HEK293 (cell line): Measurements from ENCODE around the gene CCDC92.
A peak's percentile ranks its signal among the peaks of the same experiment; 100 is the strongest.

Experiments used
- ATF2 ChIP-seq: fragments of 450-650 bp; formaldehyde crosslinking; IDR thresholded peaks from 2 replicates; pipeline ENCODE4 v1.5.1; 2016; ENCODE audit warnings: missing biosample characterization, missing genetic modification characterization, low read depth
- CTCF ChIP-seq: fragments of 450-650 bp; formaldehyde crosslinking; IDR thresholded peaks from 2 replicates; pipeline ENCODE4 v1.5.1; 2016; ENCODE audit warnings: missing biosample characterization, missing genetic modification characterization
- GLIS1 ChIP-seq: fragments of 450-650 bp; formaldehyde crosslinking; IDR thresholded peaks from 2 replicates; pipeline ENCODE4 v1.5.1; 2016; ENCODE audit warnings: missing biosample characterization, missing genetic modification characterization
- IKZF3 ChIP-seq: fragments of 450-650 bp; IDR thresholded peaks from 2 replicates; pipeline ENCODE4 v1.5.0; 2018; ENCODE audit warnings: missing biosample characterization, mild to moderate bottlenecking, missing genetic modification characterization, moderate library complexity
- INSM2 ChIP-seq: fragments of 450-650 bp; formaldehyde crosslinking; IDR thresholded peaks from 2 replicates; pipeline ENCODE4 v1.5.1; 2016; ENCODE audit warnings: missing biosample characterization, missing genetic modification characterization
- KLF9 ChIP-seq: fragments of 450-650 bp; formaldehyde crosslinking; IDR thresholded peaks from 2 replicates; pipeline ENCODE4 v1.5.1; 2016; ENCODE audit warnings: missing biosample characterization, missing genetic modification characterization, low read depth
- SCRT2 ChIP-seq: fragments of 450-650 bp; formaldehyde crosslinking; IDR thresholded peaks from 2 replicates; pipeline ENCODE4 v1.5.1; 2016; ENCODE audit warnings: missing biosample characterization, missing genetic modification characterization
- SETDB1 ChIP-seq: IDR thresholded peaks from one replicate; pipeline ENCODE4 v1.6.1; 2017; ENCODE audit warnings: mild to moderate bottlenecking, low read length, moderate library complexity, mixed read lengths; ENCODE audit not compliant: insufficient read length
- SP7 ChIP-seq: fragments of 450-650 bp; formaldehyde crosslinking; IDR thresholded peaks from 2 replicates; pipeline ENCODE4 v1.5.1; 2016; ENCODE audit warnings: missing biosample characterization, missing genetic modification characterization
- ZBTB10 ChIP-seq: fragments of 450-650 bp; formaldehyde crosslinking; IDR thresholded peaks from 2 replicates; pipeline ENCODE4 v1.5.1; 2016; ENCODE audit warnings: missing biosample characterization, missing genetic modification characterization
- ZBTB17 ChIP-seq: fragments of 450-650 bp; formaldehyde crosslinking; IDR thresholded peaks from 2 replicates; pipeline ENCODE4 v1.5.1; 2016; ENCODE audit warnings: missing biosample characterization, missing genetic modification characterization
- ZBTB26 ChIP-seq: fragments of 450-650 bp; formaldehyde crosslinking; optimal IDR thresholded peaks from 2 replicates; pipeline ENCODE3; 2016; ENCODE audit warnings: missing biosample characterization, mild to moderate bottlenecking, missing genetic modification characterization
- ZBTB48 ChIP-seq: fragments of 450-650 bp; formaldehyde crosslinking; IDR thresholded peaks from 2 replicates; pipeline ENCODE4 v1.5.1; 2016; ENCODE audit warnings: missing biosample characterization, missing genetic modification characterization
- ZBTB7A ChIP-seq: fragments of 450-650 bp; formaldehyde crosslinking; IDR thresholded peaks from 2 replicates; pipeline ENCODE4 v1.5.1; 2016; ENCODE audit warnings: low read depth, missing biosample characterization, missing genetic modification characterization
- ZEB2 ChIP-seq: fragments of 450-650 bp; formaldehyde crosslinking; IDR thresholded peaks from 2 replicates; pipeline ENCODE4 v1.5.1; 2016; ENCODE audit warnings: missing biosample characterization, missing genetic modification characterization
- ZNF114 ChIP-seq: fragments of 450-650 bp; formaldehyde crosslinking; IDR thresholded peaks from 2 replicates; pipeline ENCODE4 v1.5.0; 2017; ENCODE audit warnings: missing biosample characterization, missing genetic modification characterization
- ZNF121 ChIP-seq: fragments of 450-650 bp; formaldehyde crosslinking; IDR thresholded peaks from 2 replicates; pipeline ENCODE4 v1.5.1; 2016; ENCODE audit warnings: missing biosample characterization, missing genetic modification characterization
- ZNF174 ChIP-seq: fragments of 450-650 bp; formaldehyde crosslinking; IDR thresholded peaks from 2 replicates; pipeline ENCODE4 v1.5.0; 2017; ENCODE audit warnings: missing biosample characterization, mild to moderate bottlenecking, missing genetic modification characterization
- ZNF175 ChIP-seq: fragments of 450-650 bp; formaldehyde crosslinking; IDR thresholded peaks from 2 replicates; pipeline ENCODE4 v1.5.1; 2016; ENCODE audit warnings: missing biosample characterization, missing genetic modification characterization
- ZNF23 ChIP-seq: fragments of 450-650 bp; formaldehyde crosslinking; IDR thresholded peaks from 2 replicates; pipeline ENCODE4 v1.5.1; 2016; ENCODE audit warnings: missing biosample characterization, missing genetic modification characterization, borderline replicate concordance
- ZNF416 ChIP-seq: fragments of 450-650 bp; formaldehyde crosslinking; IDR thresholded peaks from 2 replicates; pipeline ENCODE4 v1.5.1; 2016; ENCODE audit warnings: missing biosample characterization, missing genetic modification characterization
- ZNF488 ChIP-seq: fragments of 450-650 bp; formaldehyde crosslinking; IDR thresholded peaks from 2 replicates; pipeline ENCODE4 v1.5.1; 2016; ENCODE audit warnings: missing biosample characterization, missing genetic modification characterization
- ZNF521 ChIP-seq: fragments of 450-650 bp; formaldehyde crosslinking; IDR thresholded peaks from 2 replicates; pipeline ENCODE4 v1.5.1; 2017; ENCODE audit warnings: missing biosample characterization, mild to moderate bottlenecking, missing genetic modification characterization
- ZNF560 ChIP-seq: fragments of 450-650 bp; formaldehyde crosslinking; IDR thresholded peaks from 2 replicates; pipeline ENCODE4 v1.5.1; 2017; ENCODE audit warnings: missing biosample characterization, missing genetic modification characterization, borderline replicate concordance
- ZNF707 ChIP-seq: fragments of 450-650 bp; formaldehyde crosslinking; IDR thresholded peaks from 2 replicates; pipeline ENCODE4 v1.5.1; 2016; ENCODE audit warnings: missing biosample characterization, missing genetic modification characterization
- ZNF747 ChIP-seq: fragments of 450-650 bp; formaldehyde crosslinking; IDR thresholded peaks from 2 replicates; pipeline ENCODE4 v1.5.1; 2016; ENCODE audit warnings: missing biosample characterization, missing genetic modification characterization
- ZNF791 ChIP-seq: fragments of 450-650 bp; formaldehyde crosslinking; IDR thresholded peaks from 2 replicates; pipeline ENCODE4 v1.5.1; 2016; ENCODE audit warnings: missing biosample characterization, missing genetic modification characterization
- ZNF792 ChIP-seq: fragments of 450-650 bp; formaldehyde crosslinking; IDR thresholded peaks from 2 replicates; pipeline ENCODE4 v1.5.1; 2016; ENCODE audit warnings: missing biosample characterization, missing genetic modification characterization
- ZSCAN18 ChIP-seq: fragments of 450-650 bp; formaldehyde crosslinking; IDR thresholded peaks from 2 replicates; pipeline ENCODE4 v1.5.1; 2016; ENCODE audit warnings: missing biosample characterization, missing genetic modification characterization
- ZXDB ChIP-seq: fragments of 450-650 bp; formaldehyde crosslinking; IDR thresholded peaks from 2 replicates; pipeline ENCODE4 v1.5.1; 2016; ENCODE audit warnings: missing biosample characterization, missing genetic modification characterization

The CCDC92 gene

GRCh38 chr12:123971770-123972456, 718 bp downstream of the CCDC92 start (continued):
- TF ChIP-seq SCRT2 (tag by site-specific recombination) = no peak
- no peak for TF ChIP-seq GLIS1 (tag by site-specific recombination)
- TF ChIP-seq ZNF175 (tag by site-specific recombination) = no peak
- peak; percentile 37; the same call in 1 of the 2 replicates for TF ChIP-seq ZXDB (tag by site-specific recombination)
- TF ChIP-seq ZNF121 (tag by site-specific recombination) = no peak
- TF ChIP-seq SETDB1 = no peak
- TF ChIP-seq ZNF707 (tag by site-specific recombination) = no peak
- TF ChIP-seq ZNF114 (tag by site-specific recombination) = no peak
- no peak for TF ChIP-seq ZNF174 (tag by site-specific recombination)
- TF ChIP-seq SP7 (tag by site-specific recombination) = no peak
- 0 out of 2 replicates have a peak, but pooled peaks have one; percentile 18 for TF ChIP-seq INSM2 (tag by site-specific recombination)
- peak; percentile 47; the same call in 1 of the 2 replicates for TF ChIP-seq ZBTB7A
- no peak for TF ChIP-seq ZNF792 (tag by site-specific recombination)
- no peak for TF ChIP-seq ZBTB10 (tag by site-specific recombination)
- peak; percentile 52 for TF ChIP-seq ZBTB26 (tag by site-specific recombination)
- TF ChIP-seq ZNF488 (tag by site-specific recombination) = no peak
- TF ChIP-seq KLF9 (tag by site-specific recombination) = no peak
- no peak for TF ChIP-seq ZNF23
- no peak for TF ChIP-seq IKZF3 (tag by site-specific recombination)
- no peak for TF ChIP-seq ATF2 (tag by site-specific recombination)
- TF ChIP-seq ZSCAN18 (tag by site-specific recombination) = no peak
- TF ChIP-seq ZBTB48 (tag by site-specific recombination) = peak; percentile 82
- TF ChIP-seq ZEB2 = 0 out of 2 replicates have a peak, but pooled peaks have one; percentile 66
- TF ChIP-seq ZNF791 (tag by site-specific recombination) = no peak
- no peak for TF ChIP-seq ZNF521 (tag by site-specific recombination)
- peak; percentile 77 for TF ChIP-seq ZBTB17 (tag by site-specific recombination)
- TF ChIP-seq CTCF = no peak
- TF ChIP-seq ZNF416 (tag by site-specific recombination) = no peak
- TF ChIP-seq ZNF747 = no peak
- TF ChIP-seq ZNF560 (tag by site-specific recombination) = no peak
